BJ (cell line): ENCODE data around the gene SQSTM1. TPM values are rescaled to one million over a fixed set of nuclear protein-coding genes. Genes with fewer than 3 reads are reported as not detected.

Source experiments
- CTCF ChIA-PET: fragments of 350-600 bp; formaldehyde crosslinking; extraction: SDS; loops from one replicate; lab custom pipeline; 2021; ENCODE audit warnings: antibody characterized with exemption, inconsistent platforms; lab: Yijun Ruan, JAX
- POLR2A ChIA-PET: fragments of 300-600 bp; sonication (Branson Sonifier 250); formaldehyde crosslinking; extraction: SDS; loops from one replicate; lab custom pipeline; 2021; ENCODE audit warnings: antibody characterized with exemption; lab: Charles Lee
- DNase-seq: peaks from one replicate; pipeline ENCODE4 v3.0.0-alpha.2; 2011; ENCODE audit warnings: low read depth
- H3K27me3 ChIP-seq: 2 replicates; pipeline ENCODE4 v1.6.0; 2011; ENCODE audit warnings: low read length; ENCODE audit not compliant: control insufficient read depth, insufficient read depth
- H3K36me3 ChIP-seq: 2 replicates; pipeline ENCODE4 v1.5.1; 2011; ENCODE audit warnings: low read length; ENCODE audit not compliant: control insufficient read depth, insufficient read depth
- H3K4me3 ChIP-seq: 2 replicates; pipeline ENCODE4 v1.5.1; 2011; ENCODE audit warnings: low read depth, mild to moderate bottlenecking, control low read depth, low read length
- CTCF ChIP-seq: IDR thresholded peaks from 2 replicates; pipeline ENCODE4 v1.5.1; 2011; ENCODE audit warnings: low read depth, mild to moderate bottlenecking, control low read depth, inconsistent platforms, low read length, moderate library complexity; ENCODE audit not compliant: insufficient read depth
- polyA plus RNA-seq: library from polyadenylated mRNA; depleted of rRNA; stranded (reverse); fragments of >200 nt; gene quantifications from 2 replicates; pipeline ENCODE4 v1.2.3, GENCODE V29; 2011

SQSTM1 gene
- polyA plus RNA-seq, 1 experiment = 307 TPM

DNA sequence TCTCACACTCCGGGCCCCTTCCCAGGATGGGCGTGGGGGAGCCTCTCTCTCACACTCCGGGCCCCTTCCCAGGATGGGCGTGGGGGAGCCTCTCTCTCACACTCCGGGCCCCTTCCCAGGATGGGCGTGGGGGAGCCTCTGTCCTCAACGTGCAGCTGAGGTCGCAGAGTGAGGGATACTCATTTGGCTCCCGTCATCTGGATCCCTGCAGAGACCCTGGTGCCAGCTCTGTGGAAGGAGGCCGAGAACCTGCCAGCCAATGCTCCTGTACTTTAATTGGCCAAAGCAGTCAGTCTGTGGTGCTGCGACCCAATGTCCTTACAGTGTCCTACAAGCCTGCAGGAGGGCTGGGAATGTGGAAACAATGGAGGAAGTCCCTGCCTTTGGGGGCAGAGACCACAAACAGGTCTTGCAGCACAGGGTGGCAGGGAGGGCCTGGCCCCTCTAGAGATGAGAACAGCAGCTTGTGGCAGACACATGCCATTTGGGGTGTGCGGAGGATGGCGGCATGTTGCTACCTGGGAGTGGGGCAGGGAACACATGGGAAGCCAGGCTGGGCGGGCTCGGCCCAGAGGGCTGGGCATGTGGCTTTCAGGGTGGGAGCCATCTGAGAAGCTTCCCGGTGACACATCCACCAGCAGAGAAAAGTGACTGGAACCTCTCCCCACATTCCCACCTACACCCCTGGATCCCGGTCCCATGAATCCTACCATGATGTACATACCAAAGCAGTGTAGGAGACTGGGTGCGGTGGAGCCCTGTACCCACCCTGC lies 51.5 kb downstream of the SQSTM1 start:
- ChIA-PET CTCF (interaction anchor here (2.6 kb wide), 1 partner anchor 10 kb away, joined by 10 read pairs; no protein-coding TSS in a partner anchor), POLR2A (no interaction called here)
- TF ChIP-seq CTCF = no peak
- Histone ChIP-seq H3K36me3 (peaks cover 56% of the 10 kb centered on the region), H3K4me3 (no peak overlapping the region), H3K27me3 (no peaks in the 10 kb centered on the region)
- DNase-seq = no peak

- Histone ChIP-seq H3K27me3 (no peaks in the 10 kb centered on the region), H3K36me3 (peaks cover 57% of the 10 kb centered on the region), H3K4me3 (no peak overlapping the region)
- ChIA-PET CTCF (interaction anchor here (0.9 to 2.6 kb wide), 2 partner anchors 11 to 204 kb away, joined by 3 to 10 read pairs; no protein-coding TSS in a partner anchor), POLR2A (no interaction called here)
- DNase-seq = no peak
- no peak for TF ChIP-seq CTCF
Observed at GRCh38 chr5:179872828-179873575, 52.3 kb downstream of the SQSTM1 start.

- no peak for DNase-seq
- ChIA-PET POLR2A (no interaction called here), CTCF (interaction anchor here (0.9 kb wide), 1 partner anchor 204 kb away, joined by 3 read pairs; no protein-coding TSS in a partner anchor)
- H3K27me3 ChIP-seq = no peaks in the 10 kb centered on the region
- no peak overlapping the region for H3K4me3 ChIP-seq
- TF ChIP-seq CTCF = no peak
- H3K36me3 ChIP-seq = peaks cover 59% of the 10 kb centered on the region
Observed at GRCh38 chr5:179873588-179874110, 52.9 kb downstream of the SQSTM1 start.

DNA sequence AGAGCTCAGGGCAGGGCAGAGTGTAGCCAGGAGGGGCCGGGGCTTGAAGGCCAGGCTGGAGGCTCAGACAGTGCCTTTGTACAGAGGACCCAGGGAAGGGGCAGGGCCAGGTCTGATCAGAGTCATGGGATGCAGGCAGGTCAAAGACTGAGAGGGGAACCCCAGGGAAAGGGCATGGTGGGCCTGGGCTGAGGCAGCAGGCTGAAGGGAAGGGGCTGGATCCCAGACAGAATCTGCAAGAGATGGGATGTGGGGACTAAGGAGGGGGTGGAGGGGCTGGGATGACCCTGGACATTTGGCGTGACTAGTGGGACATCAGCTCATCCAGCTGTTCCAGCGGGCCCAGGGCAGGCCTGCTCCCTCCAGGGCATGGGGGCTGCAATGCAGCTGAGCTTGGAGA lies 53.4 kb downstream of the SQSTM1 start:
- peaks cover 60% of the 10 kb centered on the region for H3K36me3 ChIP-seq
- H3K4me3 ChIP-seq = no peak overlapping the region
- DNase-seq = no peak
- no peaks in the 10 kb centered on the region for H3K27me3 ChIP-seq
- ChIA-PET POLR2A (no interaction called here), CTCF (interaction anchor here (0.9 kb wide), 1 partner anchor 205 kb away, joined by 3 read pairs; no protein-coding TSS in a partner anchor)
- no peak for TF ChIP-seq CTCF
